VCaP (cell line): ENCODE results near the gene DNAAF5.

Experiments used
- H3K27ac ChIP-seq: fragments of 450-650 bp; 2 replicates; pipeline ENCODE4 v1.5.1; 2017
- TF ChIP-seq, protein P1 (sequence below): fragments of 450-650 bp; conservative IDR thresholded peaks from 2 replicates; pipeline ENCODE4 v1.5.1; 2017; ENCODE audit warnings: mild to moderate bottlenecking, moderate library complexity

Gene DNAAF5

DNA sequence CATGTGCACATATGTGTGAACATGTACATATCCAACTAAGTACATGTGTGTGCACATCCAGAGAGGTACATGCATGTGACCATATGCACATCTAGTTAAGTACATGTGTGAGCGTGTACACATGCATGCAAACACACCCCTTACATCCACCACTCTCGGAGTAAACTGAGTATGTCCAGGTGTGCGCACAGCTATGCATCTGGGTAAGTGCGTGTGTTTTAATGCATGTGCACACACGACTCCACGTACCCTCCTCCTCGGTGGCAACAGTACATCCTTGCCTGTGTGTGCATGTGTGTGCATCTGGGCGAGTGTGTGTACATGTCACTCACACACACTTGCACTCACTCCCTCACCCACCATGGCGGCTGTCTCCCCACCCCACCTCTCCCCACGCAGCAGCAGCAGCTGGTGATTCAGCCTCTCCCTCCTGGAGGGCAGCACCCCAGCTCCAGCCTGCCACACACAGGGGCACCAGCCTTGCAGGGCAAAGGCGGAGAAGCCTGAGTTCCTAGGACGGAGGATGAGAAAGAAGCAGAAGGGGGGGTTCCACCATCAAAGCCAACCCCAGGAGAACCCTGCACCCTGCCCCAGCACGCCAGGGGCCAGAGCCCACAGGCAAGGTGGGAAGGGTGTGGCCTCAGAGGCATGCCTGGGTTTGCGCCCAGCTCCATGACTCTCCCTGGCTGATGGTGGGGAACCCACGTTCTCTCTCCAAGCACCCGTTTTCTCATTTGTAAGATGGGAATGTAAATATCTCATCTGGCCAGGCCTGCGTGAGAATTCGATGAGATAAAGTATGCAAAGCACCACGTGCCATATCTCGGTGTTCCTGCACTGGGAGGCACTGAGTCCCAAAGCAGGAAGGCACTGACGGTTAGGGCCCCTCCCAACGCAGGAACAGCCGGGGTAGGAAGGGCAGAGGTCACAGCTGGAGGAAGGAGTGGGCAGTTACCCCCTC, 27.7 kb upstream of the DNAAF5 start:
- no peak overlapping the region for H3K27ac ChIP-seq
- TF ChIP-seq, protein P1, sequence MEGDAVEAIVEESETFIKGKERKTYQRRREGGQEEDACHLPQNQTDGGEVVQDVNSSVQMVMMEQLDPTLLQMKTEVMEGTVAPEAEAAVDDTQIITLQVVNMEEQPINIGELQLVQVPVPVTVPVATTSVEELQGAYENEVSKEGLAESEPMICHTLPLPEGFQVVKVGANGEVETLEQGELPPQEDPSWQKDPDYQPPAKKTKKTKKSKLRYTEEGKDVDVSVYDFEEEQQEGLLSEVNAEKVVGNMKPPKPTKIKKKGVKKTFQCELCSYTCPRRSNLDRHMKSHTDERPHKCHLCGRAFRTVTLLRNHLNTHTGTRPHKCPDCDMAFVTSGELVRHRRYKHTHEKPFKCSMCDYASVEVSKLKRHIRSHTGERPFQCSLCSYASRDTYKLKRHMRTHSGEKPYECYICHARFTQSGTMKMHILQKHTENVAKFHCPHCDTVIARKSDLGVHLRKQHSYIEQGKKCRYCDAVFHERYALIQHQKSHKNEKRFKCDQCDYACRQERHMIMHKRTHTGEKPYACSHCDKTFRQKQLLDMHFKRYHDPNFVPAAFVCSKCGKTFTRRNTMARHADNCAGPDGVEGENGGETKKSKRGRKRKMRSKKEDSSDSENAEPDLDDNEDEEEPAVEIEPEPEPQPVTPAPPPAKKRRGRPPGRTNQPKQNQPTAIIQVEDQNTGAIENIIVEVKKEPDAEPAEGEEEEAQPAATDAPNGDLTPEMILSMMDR: no peak

DNA sequence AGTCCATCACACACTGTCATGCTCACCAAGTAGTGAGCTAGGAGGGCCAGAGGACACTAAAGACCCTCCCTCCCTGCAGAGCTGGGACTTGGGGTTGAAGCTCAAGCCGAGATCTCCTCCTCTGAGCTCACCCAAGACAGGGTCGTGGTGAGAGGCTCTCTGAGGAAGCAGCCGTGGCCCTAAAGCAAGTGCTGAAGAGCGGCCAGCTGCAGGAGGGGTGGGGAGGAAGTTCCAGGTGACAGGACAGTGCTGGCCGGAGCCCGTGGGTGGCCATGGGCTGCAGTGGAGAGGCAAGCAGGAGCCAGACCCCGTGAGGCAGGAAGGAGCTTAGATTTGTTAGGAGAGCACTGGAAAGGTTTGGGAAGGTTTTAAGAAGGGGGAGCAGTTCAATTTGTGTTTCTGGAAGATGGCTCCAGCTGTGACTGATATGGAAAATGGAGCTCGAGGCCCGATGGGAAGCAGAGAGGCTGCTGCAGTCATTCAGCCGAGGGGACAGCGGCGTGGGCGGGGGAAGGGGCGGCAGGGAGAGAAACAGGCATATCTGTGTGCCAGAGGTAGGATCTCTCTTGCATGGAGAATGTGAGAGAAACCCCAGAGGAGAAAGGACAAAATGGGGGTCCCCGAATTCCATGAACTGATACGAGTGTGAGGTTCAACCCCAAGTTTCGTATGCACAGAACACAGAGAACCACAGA, 26.9 kb upstream of the DNAAF5 start:
- TF ChIP-seq, protein P1: no peak
- no peak overlapping the region for H3K27ac ChIP-seq

DNA sequence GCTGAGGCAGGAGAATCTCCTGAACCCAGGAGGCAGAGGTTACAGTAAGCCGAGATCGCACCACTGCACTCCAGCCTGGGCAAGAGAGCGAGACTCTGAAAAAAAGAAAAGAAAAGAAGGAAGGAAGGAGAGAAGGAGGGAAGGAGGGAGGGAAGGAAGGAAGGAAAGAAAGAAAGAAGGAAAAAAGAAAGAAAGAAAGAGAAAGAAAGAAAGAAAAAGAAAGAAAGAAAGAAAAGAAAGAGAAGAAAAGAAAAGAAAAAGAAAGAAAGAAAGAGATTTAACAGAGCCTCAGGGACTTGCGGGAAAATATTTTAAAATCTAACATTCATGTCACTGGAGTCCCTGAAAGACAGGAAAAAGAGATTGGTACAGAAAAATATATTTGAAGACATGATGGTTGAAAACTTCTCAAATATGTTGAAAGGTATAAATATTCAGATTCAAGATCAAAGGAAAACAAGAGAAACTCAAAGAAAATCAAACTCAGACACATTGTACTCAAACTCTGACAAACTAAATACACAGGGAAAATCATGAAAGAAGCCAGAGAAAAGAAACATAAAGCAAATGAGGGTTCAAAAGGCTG, 25.3 kb upstream of the DNAAF5 start:
- TF ChIP-seq, protein P1: no peak
- no peak overlapping the region for H3K27ac ChIP-seq

DNA sequence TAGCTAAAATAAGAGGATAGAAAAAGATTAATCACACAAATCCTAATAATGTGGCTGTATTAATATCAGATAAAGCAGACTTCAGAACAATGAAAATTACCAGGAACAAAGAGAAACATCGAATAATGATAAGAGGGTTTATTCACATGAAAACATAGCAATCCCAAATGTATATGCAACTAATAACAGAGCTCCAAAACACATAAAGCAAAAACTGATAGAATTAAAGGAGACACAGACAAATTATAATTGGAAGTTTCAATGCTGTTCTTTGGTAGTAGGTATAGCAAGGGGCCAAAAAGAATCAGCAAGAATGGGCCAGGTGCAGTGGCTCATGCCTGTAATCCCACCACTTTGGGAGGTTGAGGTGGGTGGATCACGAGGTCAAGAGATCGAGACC, 23.4 kb upstream of the DNAAF5 start:
- no peak overlapping the region for H3K27ac ChIP-seq
- TF ChIP-seq, protein P1: no peak

DNA sequence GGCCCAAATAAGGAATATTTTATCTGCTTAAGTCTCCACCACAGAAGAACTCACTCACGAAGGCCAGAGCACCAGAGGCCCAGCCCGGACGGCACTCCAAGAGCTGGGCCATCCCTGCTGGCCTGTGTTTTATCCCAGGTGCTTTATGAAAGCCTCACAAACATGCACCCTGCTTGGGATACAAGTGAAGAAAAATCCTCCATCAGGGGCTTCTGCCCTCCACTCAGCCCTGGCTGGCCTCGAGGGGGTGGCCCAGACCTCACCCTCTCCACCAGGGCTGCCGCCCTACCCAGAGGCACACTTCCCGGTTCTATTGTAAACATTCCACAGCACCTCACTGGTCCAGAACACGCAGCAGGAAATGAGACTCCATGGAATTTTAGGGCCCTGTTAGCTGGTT, 19.8 kb upstream of the DNAAF5 start:
- H3K27ac ChIP-seq: no peak overlapping the region
- TF ChIP-seq, protein P1: no peak

DNA sequence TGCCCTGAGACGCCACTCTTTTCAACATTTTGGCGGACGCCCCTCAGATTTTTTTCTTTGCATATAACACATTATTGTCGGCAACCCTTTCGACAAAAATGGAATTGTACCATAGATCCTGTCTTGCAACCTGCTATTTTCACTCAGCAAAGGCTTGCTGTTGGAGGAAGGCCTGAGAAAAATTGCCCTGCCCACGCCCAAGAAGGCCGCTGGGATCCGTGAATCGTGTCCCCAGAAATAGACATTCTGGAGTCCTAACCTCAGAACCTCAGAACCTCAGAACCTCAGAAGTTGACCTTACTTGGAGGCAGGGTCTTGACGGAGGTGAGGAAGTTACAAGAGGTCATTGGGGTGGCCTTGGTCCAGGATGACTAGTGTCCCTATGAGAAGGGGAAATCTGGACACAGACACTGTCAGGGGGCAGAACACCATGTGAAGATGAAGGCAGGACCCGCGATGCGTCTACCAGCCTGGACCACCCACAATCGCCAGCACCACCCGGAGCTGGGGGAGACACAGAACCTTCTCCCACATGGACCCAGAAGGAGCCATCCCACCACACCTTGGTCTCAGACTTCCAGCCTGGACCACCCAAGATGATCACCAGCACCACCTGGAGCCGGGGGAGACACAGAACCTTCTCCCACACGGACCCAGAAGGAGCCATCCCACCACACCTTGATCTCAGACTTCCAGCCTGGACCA, 19.1 kb upstream of the DNAAF5 start:
- TF ChIP-seq, protein P1: no peak
- no peak overlapping the region for H3K27ac ChIP-seq

DNA sequence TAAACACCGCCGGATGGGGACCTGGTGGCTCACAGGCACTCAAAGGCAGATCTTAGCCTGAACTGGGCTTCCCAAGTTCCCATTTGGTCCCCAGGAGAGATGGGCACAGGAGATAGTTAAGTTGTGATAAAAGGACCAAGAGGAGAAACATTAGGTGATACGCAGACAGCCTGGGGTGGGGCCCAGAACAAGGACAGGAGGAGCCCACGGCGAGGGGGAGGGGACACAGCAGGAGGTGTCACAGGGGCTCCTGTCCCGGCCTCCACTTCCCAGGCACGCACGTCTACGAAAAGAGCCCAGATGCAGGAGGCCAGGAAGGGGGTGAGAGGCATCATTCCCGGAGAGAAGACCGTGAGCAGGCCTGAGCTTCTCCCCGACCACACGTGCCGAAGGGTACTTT, 16.3 kb upstream of the DNAAF5 start:
- TF ChIP-seq, protein P1: no peak
- no peak overlapping the region for H3K27ac ChIP-seq
